H1 (cell line): ENCODE results near the gene LRFN3. TPM values are rescaled to one million over a fixed set of nuclear protein-coding genes. Genes with fewer than 3 reads are reported as not detected.

ENCODE experiments used
- ATF3 ChIP-seq: IDR thresholded peaks from 2 replicates; pipeline ENCODE4 v1.6.1; 2011; ENCODE audit warnings: low read depth, mild to moderate bottlenecking, low read length; ENCODE audit not compliant: insufficient read depth
- BCL11A ChIP-seq, 2 experiments: IDR thresholded peaks; one replicate each; pipeline ENCODE4 v1.6.1; 2011; ENCODE audit warnings: low read depth in 2 of 2, low read length in 2 of 2, mild to moderate bottlenecking in 2 of 2
- CREB1 ChIP-seq: IDR thresholded peaks from 2 replicates; pipeline ENCODE4 v1.6.1; 2012; ENCODE audit warnings: inconsistent platforms
- CTBP2 ChIP-seq: IDR thresholded peaks from 2 replicates; pipeline ENCODE4 v1.7.0; 2011; ENCODE audit warnings: borderline replicate concordance, mild to moderate bottlenecking, moderate library complexity, mixed read lengths, low read length; ENCODE audit not compliant: insufficient read depth, insufficient read length
- CTCF ChIP-seq, 3 experiments: IDR thresholded peaks; 1 replicate in 2 of 3; 2 replicates in 1 of 3; pipeline versions ENCODE4 v1.5.1 to v1.6.1; 2011; ENCODE audit warnings: low read length in 3 of 3, mild to moderate bottlenecking in 3 of 3, inconsistent platforms in 2 of 3, low read depth in 1 of 3, moderate library complexity in 1 of 3; ENCODE audit not compliant: insufficient read depth in 1 of 3; ENCODE audit errors: control extremely low read depth in 1 of 3
- EGR1 ChIP-seq: IDR thresholded peaks from 2 replicates; pipeline ENCODE4 v1.6.1; 2011; ENCODE audit warnings: low read depth, low read length, borderline replicate concordance
- EP300 ChIP-seq, 2 experiments: IDR thresholded peaks; 1 replicate in 1 of 2; 2 replicates in 1 of 2; pipeline ENCODE4 v1.6.1; 2011 to 2012; ENCODE audit warnings: low read depth in 2 of 2, low read length in 2 of 2, mild to moderate bottlenecking in 2 of 2, borderline replicate concordance in 1 of 2, inconsistent platforms in 1 of 2, moderate library complexity in 1 of 2
- JUN ChIP-seq: IDR thresholded peaks from 2 replicates; pipeline ENCODE4 v1.6.1; 2011; ENCODE audit warnings: low read depth, mild to moderate bottlenecking, improper control_type of control experiment, low read length
- KDM4A ChIP-seq: IDR thresholded peaks from one replicate; pipeline ENCODE4 v1.7.1; 2012; ENCODE audit warnings: low read depth, mild to moderate bottlenecking, moderate library complexity, low read length, inconsistent platforms; ENCODE audit not compliant: severe bottlenecking
- NANOG ChIP-seq: IDR thresholded peaks from 2 replicates; pipeline ENCODE4 v1.6.1; 2011; ENCODE audit warnings: low read length, low read depth, mild to moderate bottlenecking, inconsistent platforms; ENCODE audit not compliant: insufficient read depth, poor library complexity, severe bottlenecking
- NRF1 ChIP-seq: IDR thresholded peaks from 2 replicates; pipeline ENCODE4 v1.6.1; 2011; ENCODE audit warnings: mild to moderate bottlenecking, low read depth, low read length, improper control_type of control experiment
- POU5F1 ChIP-seq: IDR thresholded peaks from 2 replicates; pipeline ENCODE4 v1.6.1; 2011; ENCODE audit warnings: low read depth, mild to moderate bottlenecking, low read length, moderate library complexity
- RAD21 ChIP-seq, 2 experiments: IDR thresholded peaks in 1 of 2; conservative IDR thresholded peaks in 1 of 2; 2 replicates each; pipeline ENCODE4 v1.6.1; 2011; ENCODE audit warnings: low read depth in 2 of 2, low read length in 2 of 2, improper control_type of control experiment in 1 of 2, inconsistent platforms in 1 of 2, mild to moderate bottlenecking in 1 of 2, moderate library complexity in 1 of 2
- SAP30 ChIP-seq: fragments of 300-600 bp; sonication (generic); IDR thresholded peaks from 2 replicates; pipeline ENCODE4 v1.7.1; 2012; ENCODE audit warnings: low read length, moderate library complexity, mild to moderate bottlenecking, inconsistent platforms; ENCODE audit not compliant: insufficient read depth, insufficient replicate concordance
- ZNF274 ChIP-seq: IDR thresholded peaks from 2 replicates; pipeline ENCODE4 v1.7.0; 2012; ENCODE audit warnings: low read length, borderline replicate concordance; ENCODE audit errors: extremely low read depth
- polyA plus RNA-seq, 7 experiments: library from polyadenylated mRNA; depleted of rRNA in 3 of 7; stranded (reverse) in 5 of 7; unstranded in 2 of 7; fragments of >200 nt in 5 of 7; fragments of 200-250 nt in 2 of 7; gene quantifications; 1 replicate in 5 of 7; 2 replicates in 1 of 7; 4 replicates in 1 of 7; pipeline versions ENCODE4 v1.2.1 to v1.2.3, GENCODE V29; 2011 to 2013; ENCODE audit warnings: missing spikeins in 2 of 7, mixed read lengths in 2 of 7
- total RNA-seq: library from RNA; stranded (reverse); fragmentation: NEBNext Ultra II Directional; extraction: Animal tissue kit (Norgen Biotek cat#: 25700); gene quantifications from 2 replicates; pipeline ENCODE4 v1.2.1, GENCODE V29; 2021

The LRFN3 gene
- total and polyA plus RNA-seq, 2 of the 8 experiments (the other 6 are each of a cell fraction or from before 2014, with no cell fraction given): 4.6 to 16.8 TPM

DNA sequence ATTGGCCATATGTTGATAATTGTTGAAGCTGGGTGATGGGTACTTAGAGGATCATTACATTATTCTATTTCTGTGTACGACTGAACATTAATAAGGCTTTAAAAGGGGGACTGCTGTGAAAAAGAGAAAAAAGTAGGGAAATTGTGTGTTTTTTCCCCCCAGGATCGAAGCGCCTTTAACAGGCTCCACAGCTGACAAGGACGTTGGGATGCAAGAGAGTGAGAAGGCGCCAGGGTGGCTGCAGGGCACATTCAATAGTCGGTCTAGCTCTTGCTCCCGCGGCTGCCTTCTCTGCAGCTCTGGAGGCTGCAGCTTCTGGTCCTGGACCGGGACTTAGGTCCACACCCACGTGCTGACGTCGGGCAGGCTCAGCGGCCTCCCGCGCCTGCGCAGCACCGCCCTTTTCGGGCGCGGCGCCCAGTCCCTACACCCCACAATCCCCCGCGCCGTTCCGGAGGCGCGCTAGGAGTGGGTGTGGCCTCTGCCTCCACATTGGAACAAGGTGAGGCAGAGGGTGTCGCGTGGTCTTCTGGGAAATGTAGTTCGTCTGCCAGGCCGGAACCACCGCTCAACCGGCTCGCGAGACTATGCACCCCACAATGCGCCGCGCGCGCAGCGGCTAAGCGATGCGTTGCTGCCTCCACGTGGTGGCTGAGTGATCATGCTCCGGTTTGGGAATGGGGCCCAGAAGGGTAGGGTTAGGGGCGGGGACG is 4.9 kb upstream of the LRFN3 start (continued):
- no peak for TF ChIP-seq CTBP2
- no peak for TF ChIP-seq ZNF274
- no peak for TF ChIP-seq JUN
- TF ChIP-seq EGR1: no peak
- TF ChIP-seq KDM4A: peak; percentile 29
- peak; percentile 7; the same call in 1 of the 2 replicates for TF ChIP-seq ATF3
- TF ChIP-seq RAD21 (IDR thresholded peaks at IDR 0.05 in 1 of 2, conservative IDR thresholded peaks at IDR 0.05 in 1 of 2; ENCODE audit: low read depth in 2 of 2, low read length in 2 of 2): peak; percentile 97 to 99
- TF ChIP-seq EP300 (IDR thresholded peaks at IDR 0.05; ENCODE audit: borderline replicate concordance in 1 of 2, low read depth in 2 of 2, low read length in 2 of 2): no peak
- TF ChIP-seq SAP30: no peak
- no peak for TF ChIP-seq POU5F1
- peak; percentile 78 for TF ChIP-seq CREB1
- TF ChIP-seq BCL11A (IDR thresholded peaks at IDR 0.05; ENCODE audit: low read depth in 2 of 2, low read length in 2 of 2): no peak
- peak; percentile 97 for TF ChIP-seq NRF1
- no peak for TF ChIP-seq NANOG
- peak; percentile 85 to 98 (median 93) for TF ChIP-seq CTCF (IDR thresholded peaks at IDR 0.05; ENCODE audit: control extremely low read depth in 1 of 3, insufficient read depth in 1 of 3, low read depth in 1 of 3, low read length in 3 of 3)
